SK-N-MC (cell line): Measurements from ENCODE around the gene KRT6B.
"Not testable (repeated sequence)": the region's sequence is repeated elsewhere in the genome, so short reads cannot be mapped to it uniquely, and the experiment has no call there.

Experiments used
- EZH2 ChIP-seq: fragments of 200-600 bp; sonication (generic); IDR thresholded peaks from one replicate; pipeline ENCODE4 v1.6.1; 2017; ENCODE audit warnings: antibody characterized with exemption
- POLR2AphosphoS5 ChIP-seq: IDR thresholded peaks from 2 replicates; pipeline ENCODE4 v1.6.1; 2012; ENCODE audit warnings: mild to moderate bottlenecking, low read depth, low read length, borderline replicate concordance

DNA sequence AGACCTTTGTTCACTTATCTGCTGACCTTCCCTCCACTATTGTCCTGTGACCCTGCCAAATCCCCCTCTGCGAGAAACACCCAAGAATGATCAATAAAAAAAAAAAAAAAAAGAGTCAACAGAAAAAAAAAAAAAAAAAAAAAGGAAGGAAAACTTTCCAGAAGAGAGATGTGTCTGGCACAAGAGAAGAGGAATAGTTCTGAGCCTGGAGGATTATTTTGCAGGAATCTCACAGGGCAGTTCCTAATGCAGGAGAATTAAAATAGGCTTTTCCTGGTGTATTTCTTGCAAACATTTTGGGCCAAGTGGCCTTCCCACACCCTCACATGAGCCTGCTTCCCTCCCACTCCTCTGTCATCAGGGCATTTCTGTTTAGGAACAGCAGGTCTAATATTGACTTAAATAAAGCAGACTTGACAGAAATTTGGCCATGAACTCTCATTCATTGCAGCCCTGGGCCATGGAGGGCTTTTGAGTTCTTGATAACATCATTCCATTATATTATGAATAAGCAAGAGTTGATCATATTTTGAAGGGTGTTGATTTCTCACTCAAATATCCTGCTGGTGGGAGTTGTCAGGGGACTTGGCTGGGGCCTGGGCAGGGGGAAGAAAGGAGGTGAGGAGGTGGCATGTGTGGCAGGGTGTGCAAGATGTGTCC is 41.2 kb downstream of the KRT6B start:
- not testable (repeated sequence) for TF ChIP-seq POLR2AphosphoS5, EZH2
